A549 (cell line): ENCODE measurements around the gene TRMT1L. TPM values are rescaled to one million over a fixed set of nuclear protein-coding genes. Genes with fewer than 3 reads are reported as not detected.

Experiments
- ATAC-seq, 2 experiments: fragments of 200-7000 bp in 1 of 2; fragments of >200 bp in 1 of 2; cut with Nextera tagmentation in 1 of 2; cut with Tn5 transposase in 1 of 2; 3 replicates each; pipeline versions ENCODE4 v1.8.0 to v1.9.1; 2018 to 2020; ENCODE audit warnings: mild to moderate bottlenecking in 1 of 2, moderate library complexity in 1 of 2
- CTCF ChIA-PET: fragments of 300-600 bp; sonication (Branson Sonifier 250); formaldehyde crosslinking; extraction: SDS; loops from one replicate; lab custom pipeline; 2021; ENCODE audit warnings: antibody characterized with exemption, inconsistent platforms; lab: Yijun Ruan, JAX
- POLR2A ChIA-PET: fragments of 350-600 bp; formaldehyde crosslinking; extraction: SDS; loops from one replicate; lab custom pipeline; 2021; ENCODE audit warnings: antibody characterized with exemption, inconsistent platforms; lab: Yijun Ruan, JAX
- DNase-seq, 2 experiments: peaks; one replicate each; pipeline versions ENCODE4 v3.0.0 to v3.0.0-alpha.2; 2011 to 2016; ENCODE audit warnings: low read depth in 1 of 2, low spot score in 1 of 2
- FAIRE-seq: peaks from 2 replicates; lab custom pipeline; 2011; peaks lifted over from hg19 to GRCh38; lab: Jason Lieb, UNC
- H3K27ac ChIP-seq, 2 experiments: fragments of >200 bp; sonication (Bioruptor Twin); formaldehyde crosslinking; 3 replicates each; pipeline ENCODE4 v1.5.1; 2016 to 2017
- H3K4me1 ChIP-seq: fragments of >200 bp; sonication (Bioruptor Twin); formaldehyde crosslinking; 3 replicates; pipeline ENCODE4 v1.6.1; 2016
- H3K4me2 ChIP-seq: fragments of >200 bp; sonication (Bioruptor Twin); formaldehyde crosslinking; 3 replicates; pipeline ENCODE4 v1.6.1; 2016
- H3K4me3 ChIP-seq: fragments of >200 bp; sonication (Bioruptor Twin); formaldehyde crosslinking; 3 replicates; pipeline ENCODE4 v1.5.1; 2016
- H3K9me3 ChIP-seq: fragments of >200 bp; sonication (Bioruptor Twin); formaldehyde crosslinking; 3 replicates; pipeline ENCODE4 v1.6.1; 2016
- BHLHE40 ChIP-seq: IDR thresholded peaks from 2 replicates; pipeline ENCODE4 v1.6.1; 2012; ENCODE audit warnings: low read depth, low read length, inconsistent platforms
- CBX8 ChIP-seq: fragments of 200-600 bp; sonication (generic); IDR thresholded peaks from 2 replicates; pipeline ENCODE4 v1.6.1; 2016
- E2F6 ChIP-seq: IDR thresholded peaks from 2 replicates; pipeline ENCODE4 v1.6.1; 2012; ENCODE audit warnings: low read depth, borderline replicate concordance
- EHF ChIP-seq: fragments of 250-450 bp; sonication (Bioruptor Pico); IDR thresholded peaks from 2 replicates; pipeline ENCODE4 v1.5.0; 2020; ENCODE audit warnings: mild to moderate bottlenecking
- EP300 ChIP-seq, 2 experiments: fragments of >200 bp; sonication (Bioruptor Twin); formaldehyde crosslinking; IDR thresholded peaks; 2 replicates in 1 of 2; 3 replicates in 1 of 2; pipeline ENCODE4 v1.6.1; 2016 to 2017
- FOSB ChIP-seq: fragments of 250-450 bp; sonication (Bioruptor Pico); IDR thresholded peaks from 2 replicates; pipeline ENCODE4 v1.5.0; 2020; ENCODE audit warnings: mild to moderate bottlenecking, moderate library complexity
- GATA3 ChIP-seq: IDR thresholded peaks from 2 replicates; pipeline ENCODE4 v1.6.1; 2012; ENCODE audit warnings: borderline replicate concordance
- HMGXB4 ChIP-seq: fragments of 250-450 bp; sonication (Bioruptor Pico); IDR thresholded peaks from 2 replicates; pipeline ENCODE4 v1.5.0; 2021; ENCODE audit warnings: mild to moderate bottlenecking, moderate library complexity, borderline replicate concordance
- HOXA7 ChIP-seq: fragments of 250-450 bp; sonication (Bioruptor Pico); IDR thresholded peaks from 2 replicates; pipeline ENCODE4 v1.5.0; 2020; ENCODE audit warnings: mild to moderate bottlenecking, moderate library complexity
- HOXB5 ChIP-seq: fragments of 250-450 bp; sonication (Bioruptor Pico); IDR thresholded peaks from 2 replicates; pipeline ENCODE4 v1.5.0; 2020; ENCODE audit warnings: mild to moderate bottlenecking, moderate library complexity
- MAFK ChIP-seq: fragments of 450-650 bp; IDR thresholded peaks from 2 replicates; pipeline ENCODE4 v1.6.1; 2014; ENCODE audit not compliant: partially characterized antibody
- MYC ChIP-seq: IDR thresholded peaks from 2 replicates; pipeline ENCODE4 v1.6.1; 2012; ENCODE audit warnings: mild to moderate bottlenecking, inconsistent platforms, low read length, improper control_type of control experiment, borderline replicate concordance
- NFE2L2 ChIP-seq: fragments of 150-350 bp; conservative IDR thresholded peaks from 2 replicates; pipeline ENCODE4 v1.6.1; 2014; ENCODE audit warnings: low read length
- NPAS2 ChIP-seq: fragments of 250-450 bp; sonication (Bioruptor Pico); IDR thresholded peaks from 2 replicates; pipeline ENCODE4 v1.8.0; 2022; ENCODE audit warnings: mild to moderate bottlenecking, moderate library complexity, borderline replicate concordance
- PBX3 ChIP-seq: IDR thresholded peaks from 2 replicates; pipeline ENCODE4 v1.6.1; 2012
- REST ChIP-seq: fragments of 200-600 bp; sonication (generic); IDR thresholded peaks from 2 replicates; pipeline ENCODE4 v1.6.1; 2016; ENCODE audit warnings: antibody characterized with exemption, mild to moderate bottlenecking, moderate library complexity
- RNF2 ChIP-seq: fragments of 200-600 bp; sonication (generic); IDR thresholded peaks from 2 replicates; pipeline ENCODE4 v1.6.1; 2016; ENCODE audit warnings: low read depth, mild to moderate bottlenecking, antibody characterized with exemption, moderate library complexity, borderline replicate concordance
- TFCP2L1 ChIP-seq: fragments of 250-450 bp; sonication (Bioruptor Pico); IDR thresholded peaks from 2 replicates; pipeline ENCODE4 v1.5.0; 2021; ENCODE audit warnings: mild to moderate bottlenecking
- ZFP36 ChIP-seq: fragments of 450-650 bp; IDR thresholded peaks from 2 replicates; pipeline ENCODE4 v1.6.1; 2014; ENCODE audit warnings: borderline replicate concordance; ENCODE audit not compliant: partially characterized antibody
- ZNF302 ChIP-seq: fragments of 250-450 bp; sonication (Bioruptor Pico); IDR thresholded peaks from 2 replicates; pipeline ENCODE4 v1.9.0; 2021; ENCODE audit warnings: inconsistent platforms, mild to moderate bottlenecking, moderate library complexity
- WGBS: methylation state at CpG from one replicate; pipeline ENCODE4 v1.1.6; 2017; ENCODE audit errors: missing lambda C conversion rate; 5-methylcytosine and 5-hydroxymethylcytosine counted together
- polyA plus RNA-seq, 4 experiments: library from polyadenylated mRNA; depleted of rRNA in 3 of 4; stranded (reverse); fragments of >200 nt; fragmentation: RNase III in 1 of 4; extraction: RNeasy Plus Mini Kit Qiagen cat#74134 plus additional on column Dnase treatment in 1 of 4; gene quantifications; 2 replicates in 3 of 4; 3 replicates in 1 of 4; pipeline ENCODE4 v1.2.3, GENCODE V29; 2011 to 2017

TRMT1L gene
- polyA plus RNA-seq, 2 of the 4 experiments (the other 2 are of a cell fraction): 17.3 to 45.1 TPM

- TF ChIP-seq TFCP2L1 (CRISPR knock-in tag): no peak
- no peak for TF ChIP-seq REST
- no peak for TF ChIP-seq GATA3
- TF ChIP-seq CBX8: no peak
- no peak for TF ChIP-seq HMGXB4 (CRISPR knock-in tag)
These were observed 81.3 kb downstream of the TRMT1L start (continued) for GRCh38 chr1:185075476-185075875.

- POLR2A ChIA-PET: no interaction called here
- no peak overlapping the region for H3K27ac ChIP-seq
- CTCF ChIA-PET: interaction anchor here (0.6 kb wide), 1 partner anchor 67 kb away, joined by 4 read pairs; no protein-coding TSS in a partner anchor
- H3K9me3 ChIP-seq: no peaks in the 10 kb centered on the region
- peak in 1 of 2 experiments; percentile 45; a peak in 2 of 6 replicates for ATAC-seq
- no peak for FAIRE-seq
- TF ChIP-seq MYC (no peak), ZNF302 (CRISPR knock-in tag) (no peak), BHLHE40 (no peak), FOSB (CRISPR knock-in tag) (no peak), MAFK (no peak), RNF2 (no peak), ZFP36 (no peak), NFE2L2 (no peak), EP300 (IDR thresholded peaks at IDR 0.05) (no peak), HOXA7 (CRISPR knock-in tag) (no peak), HOXB5 (CRISPR knock-in tag) (no peak), E2F6 (no peak), NPAS2 (no peak)
- TF ChIP-seq, all 56 proteins: peak for 0
- DNase-seq: no peak
- Histone ChIP-seq H3K4me3 (no peak overlapping the region), H3K4me1 (no peaks in the 10 kb centered on the region), H3K4me2 (no peak overlapping the region)
These were observed 82.4 kb downstream of the TRMT1L start for GRCh38 chr1:185074307-185074706.

GRCh38 chr1:185073725-185074124 is 83.0 kb downstream of the TRMT1L start:
- H3K9me3 ChIP-seq: no peaks in the 10 kb centered on the region
- no peaks in the 10 kb centered on the region for H3K4me1 ChIP-seq
- ChIA-PET POLR2A (no interaction called here), CTCF (interaction anchor here (0.6 kb wide), 1 partner anchor 67 kb away, joined by 4 read pairs; no protein-coding TSS in a partner anchor)
- no peak for FAIRE-seq
- H3K27ac ChIP-seq: no peak overlapping the region
- no peak for DNase-seq
- H3K4me3 ChIP-seq: no peak overlapping the region
- no peak for ATAC-seq
- WGBS: 97% methylated on average over 2 of the region's 2 CpGs
- no peak overlapping the region for H3K4me2 ChIP-seq
- TF ChIP-seq EHF (CRISPR knock-in tag) (no peak), REST (no peak), PBX3 (no peak)
